Activated gamma-delta T cell (primary cell): Measurements from ENCODE around the gene NELL1.

Experiments used
- DNase-seq: peaks from one replicate; lab custom pipeline; 2025; lab: John Stamatoyannopoulos, UW

NELL1 gene

GRCh38 chr11:21415606-21416005 lies 746.2 kb downstream of the NELL1 start:
- DNase-seq = no peak

DNA sequence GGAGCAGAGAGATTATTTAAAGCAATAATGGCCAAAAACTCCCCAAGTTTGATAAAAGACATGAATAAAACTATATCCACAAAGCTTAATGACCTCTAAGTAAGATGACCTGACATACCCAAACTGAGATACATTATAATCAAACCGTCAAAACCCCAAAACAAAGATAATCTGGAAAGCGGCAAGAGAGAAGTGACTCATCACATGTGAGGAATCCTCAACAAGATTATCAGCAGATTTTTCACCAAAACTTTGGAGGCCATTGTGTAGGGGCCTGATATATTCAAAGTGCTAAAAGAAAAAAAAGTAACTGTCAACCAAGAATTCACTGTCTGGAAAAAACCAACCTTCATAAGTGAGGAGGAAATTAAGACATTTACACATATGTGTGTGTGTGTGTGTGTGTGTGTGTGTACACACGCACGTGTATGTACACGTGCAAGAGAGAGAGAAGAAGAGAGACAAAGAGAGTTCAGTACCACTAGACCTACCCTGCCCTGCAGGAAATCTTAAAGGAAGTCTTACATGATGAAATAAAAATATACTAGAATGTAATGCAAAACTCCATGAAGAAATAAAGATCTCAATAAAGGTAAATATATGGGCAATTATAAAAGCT lies 752.4 kb downstream of the NELL1 start:
- no peak for DNase-seq

GRCh38 chr11:21426931-21427330 lies 757.5 kb downstream of the NELL1 start:
- DNase-seq = no peak

DNA sequence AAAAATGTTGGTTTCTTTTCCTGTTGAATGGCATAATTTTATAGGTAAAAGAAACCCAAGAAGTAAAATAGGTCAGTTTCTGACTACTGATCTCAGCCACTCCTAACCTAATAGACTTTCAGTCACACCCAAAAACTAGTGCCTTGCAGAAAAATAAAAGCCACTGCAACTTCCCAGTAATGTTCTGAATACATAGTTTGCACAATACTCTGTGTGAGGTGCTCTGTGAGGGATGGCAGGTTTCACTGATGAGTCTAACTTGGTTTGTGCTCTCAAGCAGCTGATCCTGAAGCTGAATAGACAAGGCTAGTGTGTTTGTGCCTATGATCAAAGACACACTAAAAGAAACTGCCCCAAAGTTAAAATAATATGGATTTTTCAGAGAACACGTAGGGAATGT lies 758.3 kb downstream of the NELL1 start:
- no peak for DNase-seq

GRCh38 chr11:21428796-21429195 lies 759.4 kb downstream of the NELL1 start:
- DNase-seq = no peak

DNA sequence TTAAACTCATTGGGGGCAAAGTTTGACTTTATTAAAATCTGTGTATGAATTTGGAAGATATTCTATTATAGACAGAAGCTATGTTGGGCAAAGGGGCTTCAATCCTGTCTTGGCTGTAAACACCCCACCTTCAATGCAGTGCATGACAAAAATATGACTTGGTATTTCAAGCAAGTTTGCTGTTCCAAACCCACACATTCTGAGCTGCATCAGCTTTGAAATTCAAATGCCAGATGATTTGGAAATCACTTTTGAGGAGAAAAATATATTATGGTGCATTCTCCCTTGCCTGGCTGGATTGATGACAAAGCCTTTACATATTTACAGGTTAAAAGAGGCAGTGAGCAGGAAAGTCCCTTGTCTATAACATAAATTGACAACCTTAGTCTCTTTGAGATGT lies 760.0 kb downstream of the NELL1 start:
- no peak for DNase-seq

DNA sequence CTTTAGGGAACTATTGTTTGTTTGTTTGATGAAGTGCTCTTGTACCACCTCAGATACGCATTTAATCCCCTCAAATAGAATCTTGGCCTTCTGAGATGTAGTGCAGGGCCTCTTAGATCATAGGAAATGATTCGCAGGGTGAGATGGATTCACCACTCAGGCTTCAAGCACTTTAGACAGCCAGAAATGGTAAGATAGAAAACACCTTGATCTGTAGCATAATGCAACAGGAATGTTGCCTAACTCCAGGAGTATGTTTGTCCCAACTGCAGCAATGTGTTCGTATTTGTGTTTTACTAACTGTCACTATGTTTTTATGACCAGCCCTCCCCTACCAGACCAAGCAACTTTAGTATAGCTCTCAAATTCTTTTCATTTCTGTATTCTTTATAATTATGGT lies 761.2 kb downstream of the NELL1 start:
- no peak for DNase-seq

- no peak for DNase-seq
Measured at GRCh38 chr11:21446939-21447590, 777.7 kb downstream of the NELL1 start.

DNA sequence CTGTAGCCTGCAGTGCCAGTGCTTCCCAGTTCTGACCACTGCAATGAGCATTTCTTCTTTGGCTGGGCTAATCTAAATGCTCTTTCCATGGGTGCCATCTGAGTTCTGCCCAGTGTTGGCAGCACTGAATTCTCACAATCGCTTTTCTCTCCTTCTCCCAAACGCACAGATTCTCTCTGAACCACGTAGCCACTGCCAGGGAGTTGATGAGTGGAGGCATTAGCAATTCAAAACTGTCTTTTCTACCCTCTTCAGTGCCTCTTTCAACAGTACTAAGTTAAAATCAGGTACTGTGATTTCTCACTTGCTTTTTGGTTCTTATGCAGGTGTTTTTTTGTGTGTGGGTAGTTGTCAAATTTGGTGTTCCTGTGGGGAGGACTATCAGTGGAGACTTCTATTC lies 778.5 kb downstream of the NELL1 start:
- no peak for DNase-seq

DNA sequence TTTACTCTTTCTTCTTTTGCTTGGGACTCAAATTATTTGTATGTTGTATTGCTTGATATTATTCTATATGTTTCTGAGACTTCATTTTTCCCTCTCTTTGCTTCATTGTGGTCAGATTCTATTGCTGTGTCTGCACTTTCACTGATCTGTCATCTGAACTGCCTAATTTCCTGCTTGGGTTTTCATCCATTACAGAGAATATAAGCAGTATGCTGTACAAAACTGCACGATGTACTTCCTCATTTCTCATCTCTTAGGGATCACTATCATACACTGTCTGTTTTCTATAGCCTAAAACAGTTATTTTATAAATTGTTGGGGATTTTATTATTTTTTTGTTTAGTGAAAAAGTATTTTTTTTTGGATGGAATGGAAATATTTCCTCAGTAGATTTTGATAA lies 786.8 kb downstream of the NELL1 start:
- no peak for DNase-seq

DNA sequence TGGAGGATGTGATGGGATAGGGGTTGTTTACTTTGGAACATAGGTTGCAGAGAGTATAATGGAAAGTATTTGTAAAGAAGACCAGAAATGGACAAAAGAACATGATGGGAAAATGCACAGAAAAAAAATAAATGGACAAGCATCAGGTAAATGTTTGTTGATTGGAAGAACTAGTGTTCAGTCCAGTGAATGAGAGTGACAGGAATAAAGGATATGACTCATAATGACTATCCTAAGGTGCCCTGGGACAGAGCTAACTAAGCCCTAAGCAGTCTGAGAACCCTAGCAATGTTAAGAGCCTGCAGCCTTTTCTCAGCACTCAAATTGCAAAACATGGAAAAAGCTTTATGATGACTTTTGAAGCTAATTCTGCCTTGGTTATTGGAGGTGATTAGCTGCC lies 790.7 kb downstream of the NELL1 start:
- DNase-seq = no peak

DNA sequence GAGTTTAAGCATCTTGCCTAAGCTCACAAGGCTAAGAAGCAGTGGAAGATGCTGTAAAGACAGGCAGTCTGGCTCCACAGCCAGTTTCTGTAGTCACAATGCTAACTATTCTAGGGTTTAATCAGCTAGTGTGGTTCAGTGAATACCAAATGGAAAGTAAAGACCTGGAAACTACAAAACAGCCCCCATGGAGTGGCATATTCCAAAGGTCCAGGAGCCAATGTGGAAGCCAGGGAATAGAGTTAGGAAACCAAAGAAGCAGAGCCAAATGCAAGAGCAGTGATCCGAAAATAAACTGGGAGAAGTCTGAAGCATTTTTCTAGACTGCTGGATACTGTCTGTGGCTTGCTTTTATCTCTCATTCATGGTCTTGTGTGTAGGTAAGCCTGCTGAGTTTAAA lies 792.3 kb downstream of the NELL1 start:
- no peak for DNase-seq

GRCh38 chr11:21464601-21465193 lies 795.3 kb downstream of the NELL1 start:
- DNase-seq = no peak

DNA sequence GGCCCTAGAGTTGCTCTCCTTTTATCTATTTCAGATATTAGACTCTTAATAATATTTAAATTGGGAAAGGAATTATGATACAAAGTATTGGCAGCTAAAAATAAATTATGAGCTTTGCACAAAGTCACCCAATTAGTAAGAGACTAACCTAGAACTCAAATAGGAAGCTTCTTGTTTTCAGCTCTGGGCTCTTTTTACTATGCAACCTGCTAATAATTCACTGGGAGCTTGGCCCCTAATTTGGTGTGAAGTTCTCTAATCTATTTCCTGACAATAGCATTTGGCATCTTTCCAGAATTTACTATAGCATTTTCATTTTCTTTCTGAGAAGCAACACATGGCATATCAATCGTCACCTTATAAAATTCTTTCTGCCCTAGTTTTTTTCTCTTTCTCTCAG lies 795.8 kb downstream of the NELL1 start:
- DNase-seq = no peak

GRCh38 chr11:21465920-21466319 lies 796.5 kb downstream of the NELL1 start:
- DNase-seq = no peak

DNA sequence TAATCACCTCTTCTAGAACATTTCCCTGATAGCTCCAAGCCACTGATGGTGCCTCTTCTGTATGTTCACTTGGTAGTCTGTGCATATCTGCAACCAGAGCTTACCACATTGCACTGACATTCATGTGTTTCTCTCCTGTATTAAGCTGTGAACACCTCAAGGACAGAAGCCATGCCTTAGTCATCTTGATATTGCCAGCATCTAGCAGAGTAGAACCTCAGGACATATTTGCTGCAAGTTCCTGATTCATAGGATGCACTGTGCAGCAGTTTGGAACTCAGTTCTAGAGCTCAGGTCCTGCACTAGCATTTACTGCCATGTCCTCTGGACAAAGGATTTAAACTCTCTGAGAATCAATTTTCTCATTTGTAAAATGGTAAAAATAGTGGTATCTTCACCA lies 801.1 kb downstream of the NELL1 start:
- no peak for DNase-seq

GRCh38 chr11:21472261-21472660 lies 802.9 kb downstream of the NELL1 start:
- DNase-seq = no peak

DNA sequence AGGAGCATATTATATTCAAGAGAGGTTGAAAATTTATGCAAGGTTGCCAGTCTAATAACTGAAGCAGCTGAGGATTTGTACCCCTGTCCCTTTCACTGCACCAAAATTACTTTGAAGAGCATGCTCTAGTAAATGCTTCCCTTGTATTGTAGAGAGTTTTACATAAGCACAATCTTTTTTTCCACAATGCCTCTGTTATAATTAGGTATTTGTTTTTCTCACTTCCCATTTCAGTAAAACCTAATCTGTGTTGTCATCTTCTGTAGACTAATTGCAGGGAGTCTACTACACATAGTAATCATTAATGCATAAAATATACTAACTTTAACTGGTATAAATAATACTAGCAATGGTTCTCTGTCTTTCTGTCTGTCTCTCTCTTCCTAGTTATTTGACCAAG lies 805.1 kb downstream of the NELL1 start:
- DNase-seq = no peak

GRCh38 chr11:21475276-21475675 lies 805.9 kb downstream of the NELL1 start:
- no peak for DNase-seq

DNA sequence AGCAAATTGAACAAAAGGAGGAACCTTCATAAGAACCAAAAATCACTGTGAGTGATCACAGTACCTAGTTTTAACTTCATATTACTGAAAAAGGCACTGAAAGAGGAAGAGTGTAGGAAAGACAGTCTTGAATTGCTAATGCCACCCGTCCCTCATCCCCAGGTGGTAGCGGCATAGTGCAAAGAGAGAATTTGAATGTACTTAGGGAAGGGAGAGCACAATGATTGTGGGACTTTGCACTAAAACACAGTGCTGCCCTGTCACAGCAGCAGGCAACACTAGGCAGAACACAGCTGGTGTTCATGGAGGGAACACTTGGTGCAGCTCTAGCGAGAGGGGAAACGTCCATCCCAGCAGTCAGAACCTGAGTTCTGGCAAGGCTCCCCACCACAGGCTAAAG lies 807.2 kb downstream of the NELL1 start:
- no peak for DNase-seq

DNA sequence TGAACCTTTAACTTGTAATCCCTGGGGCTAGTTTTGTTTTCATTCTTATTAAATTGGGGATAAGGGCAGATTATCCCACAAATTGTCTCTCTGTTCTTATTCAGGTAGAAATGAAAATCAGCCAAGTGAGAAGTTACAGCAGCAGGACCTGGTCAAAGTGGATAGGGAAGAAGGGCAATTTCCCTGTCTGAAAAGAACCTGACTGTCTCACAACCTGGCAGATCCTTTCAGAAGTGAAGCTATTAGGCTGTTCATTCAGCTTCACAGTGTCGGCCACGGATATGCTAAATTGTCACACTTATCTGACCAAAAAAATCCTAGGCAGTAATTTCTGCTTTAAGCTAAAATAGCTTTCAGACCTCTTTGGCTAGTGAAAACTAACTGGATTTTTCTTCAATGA lies 810.9 kb downstream of the NELL1 start:
- DNase-seq = no peak

DNA sequence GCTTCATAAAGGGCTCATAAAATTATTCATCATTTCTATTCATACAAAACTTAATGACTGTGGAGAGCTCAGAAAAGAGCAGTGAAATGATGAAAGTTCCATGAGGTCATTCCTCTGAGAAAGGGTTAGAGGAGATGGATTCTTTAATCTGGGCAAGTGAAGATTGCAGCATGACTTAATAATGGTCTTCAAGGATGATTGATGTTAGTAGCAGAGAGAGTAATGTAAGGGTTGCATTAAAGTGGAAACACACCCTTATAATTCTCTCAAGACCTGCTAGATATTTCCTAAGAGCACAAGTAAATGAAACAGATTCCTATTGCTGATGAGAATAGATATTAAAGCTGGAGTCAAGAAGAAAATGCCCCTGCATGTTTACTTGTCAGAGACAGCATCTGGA lies 811.9 kb downstream of the NELL1 start:
- DNase-seq = no peak

DNA sequence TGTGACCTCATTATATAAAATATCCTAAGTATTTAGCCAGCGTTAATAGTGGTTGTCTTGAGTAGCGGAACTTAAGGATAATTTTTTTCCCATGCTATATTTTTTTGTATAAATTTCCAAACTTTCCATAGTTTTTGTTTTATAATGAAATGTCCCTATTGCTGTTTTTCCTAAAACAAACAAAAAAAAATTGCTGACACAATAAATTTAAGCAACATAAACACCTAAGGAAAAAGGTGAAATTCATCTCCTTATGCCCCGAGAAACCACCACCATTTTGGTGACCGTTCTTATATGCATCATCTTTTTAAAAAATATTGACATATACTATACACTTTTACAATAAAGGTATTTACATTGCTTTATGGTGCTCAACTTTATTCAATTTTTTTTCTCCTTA lies 814.7 kb downstream of the NELL1 start:
- DNase-seq = no peak

DNA sequence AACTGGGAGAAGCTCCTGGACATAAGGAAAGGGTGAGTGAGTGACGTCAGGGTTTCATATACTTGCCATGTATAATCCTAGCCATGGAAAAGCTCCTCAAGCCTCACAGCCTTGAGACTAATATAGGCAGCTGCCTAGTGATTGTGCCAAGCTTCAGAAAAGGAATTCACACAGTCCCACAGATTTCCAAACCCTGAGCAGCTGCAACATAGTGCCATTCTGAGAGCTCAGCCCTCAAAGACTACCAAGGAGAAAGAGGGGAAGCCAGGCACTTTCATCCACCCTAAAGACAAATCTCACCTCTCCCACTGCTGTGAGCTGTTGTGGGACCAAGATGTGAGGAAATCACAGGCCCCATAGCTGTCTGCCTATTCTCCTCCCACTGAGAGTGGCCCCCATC lies 815.6 kb downstream of the NELL1 start:
- no peak for DNase-seq
